Measurements from ENCODE around the gene WDR93.

WDR93 gene

DNA sequence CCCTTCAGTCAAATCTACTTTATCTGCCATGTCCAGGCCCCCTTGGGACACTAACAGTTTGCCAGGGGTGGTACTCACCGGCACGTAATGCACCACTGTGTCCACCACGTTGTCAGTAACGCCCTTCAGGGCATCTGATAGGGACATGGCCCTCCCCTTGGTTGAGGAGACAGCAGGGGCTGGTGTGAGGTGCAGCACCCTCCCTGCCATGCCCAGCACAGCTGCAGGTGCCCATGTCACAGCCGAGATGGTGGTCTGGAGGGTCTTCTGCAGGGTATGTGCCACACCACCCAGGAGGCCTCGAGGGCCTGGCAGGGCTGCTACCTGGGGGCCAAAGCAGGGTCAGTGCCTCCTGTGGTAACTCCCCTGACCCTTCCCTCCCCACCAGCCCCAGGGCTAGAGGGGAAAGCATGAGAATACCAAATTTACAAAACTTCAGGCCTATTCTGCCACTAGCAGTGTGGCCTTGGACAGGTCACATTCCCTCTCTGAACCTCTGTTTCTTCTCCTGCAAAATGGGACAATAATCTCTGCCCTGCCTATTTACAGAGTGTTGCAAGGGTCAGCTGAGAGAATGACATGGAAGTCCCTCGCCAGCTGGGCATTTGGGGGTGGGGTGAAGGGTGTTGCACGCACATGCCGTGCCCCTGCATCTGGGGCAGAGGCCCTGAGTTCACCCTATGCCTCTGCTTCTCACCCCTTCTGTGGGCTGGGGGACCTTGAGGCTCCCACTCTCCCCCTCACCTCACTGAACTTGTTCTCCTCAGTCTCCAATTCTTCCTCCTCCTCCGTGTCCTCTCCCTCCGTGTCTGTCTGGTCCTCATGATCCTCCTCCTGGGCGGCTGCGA lies 23.5 kb upstream of the WDR93 start:
- POLR2A ChIA-PET (ENCODE audit: low non-redundant PET), result no interaction called here
- DNase-seq (ENCODE audit: low spot score), result no peak
- CTCF ChIA-PET, result interaction anchor here (1.6 kb wide), 1 partner anchor 21 kb away, joined by 4 read pairs; no protein-coding TSS in a partner anchor
- TF ChIP-seq, protein P1, sequence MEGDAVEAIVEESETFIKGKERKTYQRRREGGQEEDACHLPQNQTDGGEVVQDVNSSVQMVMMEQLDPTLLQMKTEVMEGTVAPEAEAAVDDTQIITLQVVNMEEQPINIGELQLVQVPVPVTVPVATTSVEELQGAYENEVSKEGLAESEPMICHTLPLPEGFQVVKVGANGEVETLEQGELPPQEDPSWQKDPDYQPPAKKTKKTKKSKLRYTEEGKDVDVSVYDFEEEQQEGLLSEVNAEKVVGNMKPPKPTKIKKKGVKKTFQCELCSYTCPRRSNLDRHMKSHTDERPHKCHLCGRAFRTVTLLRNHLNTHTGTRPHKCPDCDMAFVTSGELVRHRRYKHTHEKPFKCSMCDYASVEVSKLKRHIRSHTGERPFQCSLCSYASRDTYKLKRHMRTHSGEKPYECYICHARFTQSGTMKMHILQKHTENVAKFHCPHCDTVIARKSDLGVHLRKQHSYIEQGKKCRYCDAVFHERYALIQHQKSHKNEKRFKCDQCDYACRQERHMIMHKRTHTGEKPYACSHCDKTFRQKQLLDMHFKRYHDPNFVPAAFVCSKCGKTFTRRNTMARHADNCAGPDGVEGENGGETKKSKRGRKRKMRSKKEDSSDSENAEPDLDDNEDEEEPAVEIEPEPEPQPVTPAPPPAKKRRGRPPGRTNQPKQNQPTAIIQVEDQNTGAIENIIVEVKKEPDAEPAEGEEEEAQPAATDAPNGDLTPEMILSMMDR (conservative IDR thresholded peaks at IDR 0.05; ENCODE audit: low read depth), result no peak
- peak overlapping the region; percentile 62 for H3K27ac ChIP-seq

DNA sequence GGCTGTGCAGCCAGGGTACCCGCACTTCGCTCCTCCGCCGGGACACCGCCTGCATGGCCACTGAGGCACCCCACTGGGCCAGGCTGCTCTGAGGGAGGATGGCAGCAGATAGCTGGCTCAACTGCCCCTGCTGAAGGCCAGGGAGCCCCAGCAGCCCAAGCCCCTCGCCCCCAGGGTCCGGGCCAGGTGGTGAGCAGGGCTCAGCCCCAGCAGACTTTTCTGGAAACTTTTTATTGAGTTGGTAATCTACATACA lies 23.0 kb upstream of the WDR93 start:
- DNase-seq (ENCODE audit: low spot score), result no peak
- ChIA-PET CTCF (interaction anchor here (1.6 kb wide), 1 partner anchor 22 kb away, joined by 4 read pairs; no protein-coding TSS in a partner anchor), POLR2A (ENCODE audit: low non-redundant PET) (no interaction called here)
- no peak overlapping the region for H3K27ac ChIP-seq
- TF ChIP-seq, protein P1 (conservative IDR thresholded peaks at IDR 0.05; ENCODE audit: low read depth), result no peak

DNA sequence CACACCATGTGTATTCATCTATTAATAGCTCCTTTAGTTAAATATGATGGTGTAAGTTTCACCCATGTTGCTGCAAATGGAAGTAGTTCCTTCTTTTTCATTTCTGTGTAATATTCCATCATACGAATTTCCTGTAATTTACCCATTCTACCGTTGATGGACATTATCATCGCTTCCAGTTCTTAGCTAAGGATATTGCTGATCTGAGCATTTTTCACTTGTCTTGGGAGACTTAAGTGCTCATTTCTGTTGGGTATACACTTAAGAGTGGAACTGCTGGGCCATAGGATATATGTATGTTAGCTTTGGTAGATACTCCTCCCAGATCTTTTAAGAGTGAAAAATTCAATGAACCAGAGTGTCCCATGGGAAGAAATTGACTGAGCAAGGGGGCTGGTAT lies 22.4 kb upstream of the WDR93 start:
- no peak for DNase-seq (ENCODE audit: low spot score)
- CTCF ChIA-PET, result interaction anchor here (0.5 to 1.6 kb wide), 3 partner anchors 22 to 114 kb away, joined by 3 to 6 read pairs (median 4); no protein-coding TSS in a partner anchor
- POLR2A ChIA-PET (ENCODE audit: low non-redundant PET), result no interaction called here
- TF ChIP-seq, protein P1 (conservative IDR thresholded peaks at IDR 0.05; ENCODE audit: low read depth), result no peak
- no peak overlapping the region for H3K27ac ChIP-seq

DNA sequence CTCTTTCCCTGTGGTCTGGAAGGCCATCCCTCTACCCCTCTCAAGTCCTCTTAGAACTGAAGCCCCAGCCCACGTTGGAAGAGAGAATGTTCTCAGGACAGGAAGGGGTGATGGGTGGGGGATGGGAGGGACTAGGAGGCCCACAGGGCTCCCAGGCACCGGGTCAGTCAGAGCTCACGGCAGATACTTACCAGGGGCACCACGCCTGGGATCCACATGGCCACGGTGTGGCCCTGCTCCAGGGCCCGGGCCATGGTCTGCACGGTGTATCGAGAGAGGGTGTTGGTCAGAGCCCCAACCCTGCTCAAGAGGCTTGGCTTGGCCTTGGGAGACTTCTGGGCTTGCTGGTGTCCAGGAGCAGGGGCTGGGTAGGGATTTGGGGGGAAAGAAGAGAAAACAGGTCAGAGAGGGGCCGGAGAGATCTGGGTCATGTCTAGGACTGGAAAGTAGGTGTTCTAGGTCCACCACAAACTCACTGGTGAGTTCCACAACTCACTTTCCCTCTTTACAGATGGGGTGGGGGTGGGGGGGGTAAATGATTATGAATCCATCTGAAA lies 21.2 kb upstream of the WDR93 start:
- ChIA-PET POLR2A (ENCODE audit: low non-redundant PET) (no interaction called here), CTCF (no interaction called here)
- TF ChIP-seq, protein P1 (conservative IDR thresholded peaks at IDR 0.05; ENCODE audit: low read depth), result no peak
- DNase-seq (ENCODE audit: low spot score), result no peak
- H3K27ac ChIP-seq, result no peak overlapping the region

DNA sequence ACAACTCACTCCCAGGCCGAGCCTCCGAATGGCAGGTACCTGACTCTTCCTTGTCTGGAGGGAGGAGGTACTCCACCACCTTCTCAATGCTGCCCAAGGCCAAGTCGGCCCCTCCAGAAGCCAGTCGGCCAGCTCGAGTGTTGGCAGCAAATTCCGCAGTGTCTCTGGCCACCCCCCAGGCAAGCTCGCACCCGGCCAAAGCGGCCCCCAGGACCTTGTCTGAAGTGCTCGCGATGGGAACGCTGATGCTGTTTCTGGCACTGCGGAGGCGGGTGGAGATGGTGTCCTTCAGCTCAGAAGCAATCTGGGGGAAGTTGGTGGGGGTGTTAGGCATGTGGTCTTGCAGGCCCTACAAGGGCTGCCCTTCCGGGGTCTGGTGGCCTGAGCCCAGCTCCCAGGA lies 20.7 kb upstream of the WDR93 start:
- H3K27ac ChIP-seq, result no peak overlapping the region
- TF ChIP-seq, protein P1 (conservative IDR thresholded peaks at IDR 0.05; ENCODE audit: low read depth), result no peak
- CTCF ChIA-PET, result no interaction called here
- POLR2A ChIA-PET (ENCODE audit: low non-redundant PET), result no interaction called here
- DNase-seq (ENCODE audit: low spot score), result no peak

DNA sequence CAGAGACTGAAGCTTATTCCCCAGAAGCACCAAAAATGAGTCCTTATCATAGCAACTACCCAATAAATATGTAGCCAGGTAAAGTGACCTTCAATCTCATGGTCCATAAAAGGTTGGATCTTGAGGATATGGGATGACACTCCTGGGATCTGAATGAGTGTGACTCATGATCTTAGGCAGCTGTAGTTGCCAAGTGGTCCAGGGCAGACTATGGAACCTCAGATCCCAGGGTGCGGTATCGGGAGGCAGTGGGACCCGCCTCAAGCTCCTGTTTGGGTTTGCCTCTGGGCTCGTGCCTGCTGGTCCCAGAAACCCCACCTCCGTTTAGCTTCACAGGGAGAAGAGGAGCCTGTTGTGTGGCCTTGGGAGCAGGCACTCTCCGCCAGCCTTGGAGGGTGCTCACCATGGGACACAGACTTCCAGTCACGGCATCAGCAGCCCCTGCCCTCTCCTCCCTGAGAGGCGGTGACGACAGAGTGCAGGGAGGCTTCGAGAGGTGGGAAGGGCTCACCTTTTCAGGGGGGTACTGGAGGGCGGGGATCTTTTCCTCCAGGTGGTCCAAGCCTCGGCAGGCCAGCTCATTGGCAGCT lies 19.5 kb upstream of the WDR93 start:
- H3K27ac ChIP-seq, result no peak overlapping the region
- POLR2A ChIA-PET (ENCODE audit: low non-redundant PET), result no interaction called here
- TF ChIP-seq, protein P1 (conservative IDR thresholded peaks at IDR 0.05; ENCODE audit: low read depth), result no peak
- DNase-seq (ENCODE audit: low spot score), result no peak
- CTCF ChIA-PET, result interaction anchor here (0.6 kb wide), 1 partner anchor 403 kb away, joined by 3 read pairs; no protein-coding TSS in a partner anchor
